NCI-H1105 (cell line): Measurements from ENCODE around the gene SLC6A5.

Experiments used
- DNase-seq: peaks from one replicate; lab custom pipeline; 2025; lab: John Stamatoyannopoulos, UW

Gene SLC6A5

GRCh38 chr11:20596205-20597153 lies 2.9 kb upstream of the SLC6A5 start:
- no peak for DNase-seq

GRCh38 chr11:20597154-20597679 lies 2.2 kb upstream of the SLC6A5 start:
- no peak for DNase-seq

DNA sequence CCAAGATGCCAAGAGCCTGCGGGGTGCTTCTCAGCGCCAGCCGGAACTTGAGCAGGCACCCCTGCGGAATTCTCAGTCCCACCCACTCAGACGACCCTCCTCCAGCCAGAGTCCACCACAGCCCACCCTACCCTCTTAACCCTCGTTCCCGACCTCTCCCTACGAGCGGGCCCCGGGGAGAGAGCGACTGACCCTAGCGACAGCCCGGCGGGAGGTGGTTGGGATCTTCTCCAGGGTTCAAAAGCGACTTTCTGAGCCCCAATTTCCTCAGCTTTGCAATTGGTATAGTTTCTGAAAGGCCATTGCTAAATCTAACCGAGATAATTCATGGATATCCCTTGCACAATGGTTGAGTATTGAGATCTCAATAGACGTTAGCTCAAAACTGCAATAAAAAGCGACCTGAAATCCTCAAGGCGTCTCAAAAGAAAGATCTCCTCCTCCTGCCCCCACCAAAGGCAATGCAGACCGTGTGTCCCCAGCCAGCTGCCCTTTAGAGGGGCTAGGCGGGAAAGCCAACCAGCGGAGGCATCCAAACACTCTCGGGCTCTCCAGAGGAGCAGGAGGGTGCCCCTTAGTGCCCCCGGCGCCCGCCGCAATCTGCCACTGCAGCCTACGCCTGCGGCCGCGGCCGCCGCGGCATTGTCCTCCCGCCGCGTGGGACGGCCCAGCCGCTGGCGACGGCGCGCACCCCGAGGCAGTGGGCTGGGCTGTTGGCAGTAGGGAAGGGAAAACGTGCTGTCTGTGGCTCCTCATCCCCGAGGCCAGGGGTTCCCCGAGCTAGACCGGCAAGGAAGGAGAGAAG lies 1.5 kb upstream of the SLC6A5 start:
- no peak for DNase-seq

DNA sequence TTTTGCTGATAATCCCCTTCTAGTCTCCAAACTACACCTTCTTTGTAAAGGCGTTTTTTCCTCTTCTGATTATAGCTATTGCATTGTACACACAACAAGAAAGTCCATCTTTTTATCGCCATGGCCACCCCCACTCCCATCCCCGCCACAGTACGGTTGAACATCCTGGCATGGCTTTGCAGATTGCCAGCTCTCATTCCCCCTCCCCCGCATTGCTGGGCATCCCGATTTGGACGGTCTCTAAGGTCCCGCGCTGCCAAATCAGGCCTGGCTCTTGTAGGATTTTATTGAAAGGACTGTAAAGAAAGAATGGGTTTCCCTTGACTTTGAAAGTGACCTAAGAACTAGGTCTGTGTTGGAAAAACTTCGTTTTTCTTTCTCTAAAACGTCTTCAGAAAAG lies 916 bp upstream of the SLC6A5 start:
- DNase-seq = no peak

- no peak for DNase-seq
Measured at GRCh38 chr11:20600020-20600346, 575 bp downstream of the SLC6A5 start.

- no peak for DNase-seq
Measured at GRCh38 chr11:20600551-20600950, 1.1 kb downstream of the SLC6A5 start.

GRCh38 chr11:20601221-20601914 lies 2.0 kb downstream of the SLC6A5 start:
- no peak for DNase-seq

- no peak for DNase-seq
Measured at GRCh38 chr11:20604295-20604803, 4.9 kb downstream of the SLC6A5 start.

DNA sequence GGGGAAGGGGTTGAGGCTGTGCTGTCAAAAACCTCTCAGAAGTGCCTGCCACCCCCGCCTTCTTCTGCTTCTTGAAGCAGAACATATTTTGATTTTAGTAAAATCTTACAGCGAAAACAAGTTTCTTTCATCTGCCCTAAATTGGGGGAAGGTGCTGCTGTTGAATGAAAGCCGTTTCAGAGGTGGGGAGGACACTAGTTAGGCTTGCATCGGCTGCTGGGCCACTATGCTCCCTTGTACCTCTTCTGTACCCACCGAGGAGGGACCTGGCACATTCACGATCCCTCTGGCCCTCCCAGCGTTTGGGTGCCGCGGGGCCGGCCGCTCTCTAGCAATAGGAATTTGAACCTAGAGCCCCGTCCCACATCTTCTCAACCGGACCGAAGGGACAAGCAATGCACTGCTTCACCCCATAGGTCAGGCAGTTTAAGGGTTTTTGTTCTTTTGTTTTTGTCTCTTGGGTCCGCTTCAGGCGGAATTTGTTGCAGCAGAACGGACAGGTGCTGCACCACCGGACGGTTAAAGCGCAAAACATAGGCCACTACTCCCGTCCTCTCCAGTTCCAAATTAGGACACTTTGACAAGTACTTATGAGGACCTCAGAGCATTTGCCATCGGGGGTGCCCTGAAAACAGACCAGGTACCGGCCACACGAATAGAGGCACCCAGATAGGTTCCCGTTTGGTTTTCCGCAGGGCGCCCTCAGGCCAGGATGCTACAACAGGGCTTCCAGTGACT lies 5.6 kb downstream of the SLC6A5 start:
- no peak for DNase-seq

DNA sequence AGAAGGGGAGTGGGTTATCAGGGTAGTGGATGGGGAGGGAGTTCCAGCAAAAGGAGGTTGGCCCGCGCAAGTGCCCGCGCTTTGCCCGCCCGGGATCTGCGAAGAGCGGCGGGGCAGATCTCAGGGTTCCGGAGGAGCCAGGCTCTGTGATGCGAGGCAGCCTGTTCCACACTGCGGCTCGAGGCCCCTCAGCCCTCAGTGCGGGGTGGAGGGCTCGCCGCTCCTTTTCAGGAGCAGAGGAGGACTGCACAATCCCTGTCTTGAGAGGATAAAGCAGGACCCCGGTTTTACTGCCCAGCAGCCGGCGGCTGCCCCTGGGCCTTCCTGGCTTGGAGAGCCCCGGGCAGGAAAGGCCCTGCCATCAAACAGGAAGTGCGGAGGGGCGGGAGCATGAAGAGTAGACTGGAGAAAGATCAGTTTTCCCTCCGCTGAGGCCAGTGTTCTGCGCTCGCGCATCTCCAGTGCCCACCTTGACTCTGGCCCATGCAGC lies 6.2 kb downstream of the SLC6A5 start:
- DNase-seq = no peak

DNA sequence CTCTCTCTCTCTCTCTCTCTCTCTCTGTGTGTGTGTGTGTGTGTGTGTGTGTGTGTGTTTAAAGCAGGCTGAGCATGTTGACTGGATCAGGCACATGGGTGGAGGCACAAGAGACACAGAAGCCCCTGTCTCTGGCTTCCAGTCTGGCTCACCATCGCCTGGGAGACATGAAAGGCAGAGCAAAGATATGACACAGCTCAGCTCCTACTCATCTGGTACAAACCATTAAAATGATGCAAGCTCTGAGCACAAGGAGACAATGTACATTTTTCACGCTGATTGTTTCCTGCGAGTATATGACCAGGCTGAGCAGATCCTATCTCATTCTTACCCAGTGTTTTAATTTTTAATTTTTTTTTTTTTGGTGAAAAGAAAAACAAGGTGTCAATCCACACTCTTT lies 9.5 kb downstream of the SLC6A5 start:
- DNase-seq = no peak

GRCh38 chr11:20609727-20610707 lies 10.6 kb downstream of the SLC6A5 start:
- peak; percentile 92 for DNase-seq

DNA sequence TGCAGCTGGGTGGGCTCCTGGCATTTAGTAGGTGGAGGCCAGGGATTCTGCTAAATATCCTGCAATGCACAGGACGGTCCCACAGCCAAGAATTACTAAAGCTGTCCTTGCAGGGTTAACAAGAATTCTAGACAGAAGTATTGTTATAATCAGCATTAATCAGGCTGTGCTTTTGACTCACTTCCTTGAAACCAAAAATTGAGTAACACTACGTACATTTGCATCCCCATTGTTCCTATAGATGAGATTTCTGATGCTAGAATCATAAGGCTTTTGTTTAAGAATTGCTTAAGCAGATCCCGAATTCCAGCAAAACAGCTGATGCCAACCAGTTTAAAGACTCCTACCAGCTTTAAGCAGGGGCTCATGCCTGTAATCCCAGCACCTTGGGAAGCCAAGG lies 11.4 kb downstream of the SLC6A5 start:
- no peak for DNase-seq

GRCh38 chr11:20611445-20611844 lies 12.0 kb downstream of the SLC6A5 start:
- no peak for DNase-seq

- DNase-seq = no peak
Measured at GRCh38 chr11:20611892-20612291, 12.5 kb downstream of the SLC6A5 start.

DNA sequence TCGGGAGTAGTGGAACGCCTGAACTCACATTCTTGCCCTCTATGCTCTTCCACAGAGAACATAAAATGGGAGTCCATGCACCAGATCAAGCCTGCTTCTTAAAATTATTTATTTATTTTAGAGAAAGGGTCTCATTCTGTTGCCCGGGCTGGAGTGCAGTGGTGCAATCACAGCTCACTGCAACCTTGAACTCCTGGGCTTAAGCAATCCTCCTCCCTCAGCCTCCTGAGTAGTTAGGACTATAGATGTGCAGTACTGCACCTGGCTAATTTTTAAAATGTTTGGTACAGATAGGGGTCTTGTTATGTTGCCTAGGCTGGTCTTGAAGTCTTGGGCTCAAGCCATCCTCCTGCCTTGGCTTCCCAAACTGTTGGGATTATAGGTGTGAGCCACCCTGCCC lies 13.0 kb downstream of the SLC6A5 start:
- DNase-seq = no peak

GRCh38 chr11:20616920-20617319 lies 17.5 kb downstream of the SLC6A5 start:
- DNase-seq = no peak

GRCh38 chr11:20617346-20618005 lies 18.1 kb downstream of the SLC6A5 start:
- no peak for DNase-seq

GRCh38 chr11:20618083-20618482 lies 18.7 kb downstream of the SLC6A5 start:
- DNase-seq = no peak
